Activated naive CD8-positive, alpha-beta T cell treated with anti-CD3 and anti-CD28 coated beads, Interleukin-2, amount 50 U/mL, for 16 hours (primary cell): ENCODE measurements around the gene ABI3.
A peak's percentile ranks its signal among the peaks of the same experiment; 100 is the strongest.
"Not testable (repeated sequence)": the region's sequence is repeated elsewhere in the genome, so short reads cannot be mapped to it uniquely, and the experiment has no call there.

ENCODE experiments used
- DNase-seq: peaks from one replicate; pipeline ENCODE4 v3.0.0-alpha.2; 2020; ENCODE audit warnings: low read depth, low spot score

Gene ABI3

GRCh38 chr17:49210158-49211029 is at the start of gene ABI3, which contains the start of gene GNGT2:
Gene ABI3 (plus strand): TSS chr17:49210707. CDS start chr17:49210725, 18 bp downstream.
Gene GNGT2 (minus strand): TSS chr17:49210574. CDS start chr17:49207422, 3,152 bp downstream.
- DNase-seq: peak; percentile 48

- no peak for DNase-seq
Observed at GRCh38 chr17:49162866-49163265, 47.6 kb upstream of the ABI3 start.

GRCh38 chr17:49165143-49165542 is 45.4 kb upstream of the ABI3 start:
- DNase-seq: no peak

- DNase-seq: no peak
Observed at GRCh38 chr17:49168706-49169105, 41.8 kb upstream of the ABI3 start.

- no peak for DNase-seq
Observed at GRCh38 chr17:49170216-49170615, 40.3 kb upstream of the ABI3 start.

GRCh38 chr17:49170711-49171110 is 39.8 kb upstream of the ABI3 start:
- not testable (repeated sequence) for DNase-seq

- not testable (repeated sequence) for DNase-seq
Observed at GRCh38 chr17:49175978-49176377, 34.5 kb upstream of the ABI3 start.

GRCh38 chr17:49180303-49180702 is 30.2 kb upstream of the ABI3 start:
- peak; percentile 41 for DNase-seq

GRCh38 chr17:49180998-49181635 is 29.4 kb upstream of the ABI3 start:
- DNase-seq: no peak

GRCh38 chr17:49183341-49183740 is 27.2 kb upstream of the ABI3 start:
- no peak for DNase-seq

GRCh38 chr17:49183801-49184200 is 26.7 kb upstream of the ABI3 start:
- DNase-seq: no peak

GRCh38 chr17:49184522-49184921 is 26.0 kb upstream of the ABI3 start:
- DNase-seq: not testable (repeated sequence)

- DNase-seq: not testable (repeated sequence)
Observed at GRCh38 chr17:49185381-49185780, 25.1 kb upstream of the ABI3 start.

GRCh38 chr17:49187301-49187700 is 23.2 kb upstream of the ABI3 start:
- DNase-seq: no peak

- no peak for DNase-seq
Observed at GRCh38 chr17:49190932-49191331, 19.6 kb upstream of the ABI3 start.

GRCh38 chr17:49191409-49191916 is 19.0 kb upstream of the ABI3 start:
- DNase-seq: no peak

- DNase-seq: peak; percentile 84
Observed at GRCh38 chr17:49191917-49192741, 18.4 kb upstream of the ABI3 start.

- DNase-seq: no peak
Observed at GRCh38 chr17:49193513-49194296, 16.8 kb upstream of the ABI3 start.

GRCh38 chr17:49194297-49194607 is 16.3 kb upstream of the ABI3 start:
- no peak for DNase-seq

- no peak for DNase-seq
Observed at GRCh38 chr17:49195751-49196150, 14.8 kb upstream of the ABI3 start.

GRCh38 chr17:49196520-49196919 is 14.0 kb upstream of the ABI3 start:
- no peak for DNase-seq
